K562 (cell line): ENCODE data around the gene TNFSF4. TPM values are rescaled to one million over a fixed set of nuclear protein-coding genes. Genes with fewer than 3 reads are reported as not detected.

Experiments
- BRF2 ChIP-seq: IDR thresholded peaks from 3 replicates; pipeline ENCODE4 v1.6.1; 2011; ENCODE audit warnings: borderline replicate concordance, mild to moderate bottlenecking; ENCODE audit not compliant: insufficient read length, insufficient read depth
- CREB1 ChIP-seq, 2 experiments: sonication (generic) in 1 of 2; formaldehyde crosslinking in 1 of 2; IDR thresholded peaks; 2 replicates each; pipeline versions ENCODE4 v1.6.1 to v1.8.0; 2012 to 2022; ENCODE audit warnings: inconsistent platforms in 1 of 2, mild to moderate bottlenecking in 1 of 2, missing genetic modification reagents in 1 of 2, moderate library complexity in 1 of 2
- ETV6 ChIP-seq, 3 experiments: fragments of 150-350 bp in 1 of 3; sonication (generic) in 1 of 3; formaldehyde crosslinking in 1 of 3; IDR thresholded peaks; 2 replicates each; pipeline versions ENCODE4 v1.6.1 to v1.8.0; 2014 to 2022; ENCODE audit warnings: borderline replicate concordance in 2 of 3, low read depth in 2 of 3, antibody characterized with exemption in 1 of 3, low read length in 1 of 3, mild to moderate bottlenecking in 1 of 3, missing genetic modification reagents in 1 of 3
- JUNB ChIP-seq: fragments of 450-650 bp; formaldehyde crosslinking; conservative IDR thresholded peaks from 2 replicates; pipeline ENCODE4 v1.4.0; 2020; ENCODE audit warnings: mild to moderate bottlenecking
- KLF10 ChIP-seq: fragments of 250-450 bp; sonication (Bioruptor Pico); IDR thresholded peaks from 2 replicates; pipeline ENCODE4 v1.6.1; 2021; ENCODE audit warnings: matching md5 sums
- PHB ChIP-seq: fragments of 250-450 bp; sonication (Bioruptor Pico); IDR thresholded peaks from 2 replicates; pipeline ENCODE4 v1.5.0; 2021
- SMARCE1 ChIP-seq: fragments of 450-650 bp; IDR thresholded peaks from 2 replicates; pipeline ENCODE4 v1.7.1; 2016; ENCODE audit warnings: mild to moderate bottlenecking
- TAF1 ChIP-seq: IDR thresholded peaks from 2 replicates; pipeline ENCODE4 v1.6.1; 2011; ENCODE audit warnings: mild to moderate bottlenecking, low read length, moderate library complexity; ENCODE audit not compliant: insufficient read depth, control insufficient read depth, severe bottlenecking; ENCODE audit errors: extremely low read depth
- TCF7 ChIP-seq: sonication (generic); IDR thresholded peaks from 2 replicates; pipeline ENCODE4 v1.6.1; 2016; ENCODE audit warnings: antibody characterized with exemption, borderline replicate concordance
- TRIM28 ChIP-seq: fragments of 450-650 bp; IDR thresholded peaks from 2 replicates; pipeline ENCODE4 v1.6.1; 2017
- ZNF134 ChIP-seq: fragments of 250-450 bp; sonication (Bioruptor Pico); conservative IDR thresholded peaks from 2 replicates; pipeline ENCODE4 v1.4.0; 2020
- ZNF655 ChIP-seq: fragments of 250-450 bp; sonication (Bioruptor Pico); IDR thresholded peaks from 2 replicates; pipeline ENCODE4 v1.5.0; 2021
- ZNF830 ChIP-seq: fragments of 250-450 bp; sonication (Bioruptor Pico); IDR thresholded peaks from 2 replicates; pipeline ENCODE4 v1.5.0; 2021; ENCODE audit warnings: mild to moderate bottlenecking
- polyA plus RNA-seq, 8 experiments: library from polyadenylated mRNA; depleted of rRNA in 4 of 8; stranded (reverse) in 5 of 8; unstranded in 3 of 8; fragments of >200 nt; fragmentation: Nextera tagmentation in 2 of 8; fragmentation: Illumina TruSeq in 1 of 8; extraction: Ambion mirVana in 2 of 8; extraction: Trizol in 1 of 8; gene quantifications; 2 replicates each; pipeline versions ENCODE4 v1.2.1 to v1.2.3, GENCODE V29; 2011 to 2014; ENCODE audit warnings: inconsistent platforms in 1 of 8, missing spikeins in 1 of 8
- total RNA-seq, 7 experiments: library from RNA; depleted of rRNA in 6 of 7; stranded (reverse); fragments of >200 nt in 6 of 7; fragmentation: Illumina TruSeq in 2 of 7; extraction: Trizol in 2 of 7; gene quantifications; 2 replicates each; pipeline versions ENCODE4 v1.2.1 to v1.2.3, GENCODE V29; 2011 to 2021; ENCODE audit warnings: low replicate concordance in 1 of 7
- TF ChIP-seq, protein P1 (sequence below): sonication (generic); formaldehyde crosslinking; IDR thresholded peaks from 2 replicates; pipeline ENCODE4 v1.8.1; 2023; ENCODE audit warnings: missing genetic modification reagents, mild to moderate bottlenecking, borderline replicate concordance

Gene TNFSF4
- total and polyA plus RNA-seq, 9 of the 15 experiments (the other 6 are each of a cell fraction or from before 2014, with no cell fraction given): 0.08 to 0.23 (median 0.15) TPM; not detected in 1

DNA sequence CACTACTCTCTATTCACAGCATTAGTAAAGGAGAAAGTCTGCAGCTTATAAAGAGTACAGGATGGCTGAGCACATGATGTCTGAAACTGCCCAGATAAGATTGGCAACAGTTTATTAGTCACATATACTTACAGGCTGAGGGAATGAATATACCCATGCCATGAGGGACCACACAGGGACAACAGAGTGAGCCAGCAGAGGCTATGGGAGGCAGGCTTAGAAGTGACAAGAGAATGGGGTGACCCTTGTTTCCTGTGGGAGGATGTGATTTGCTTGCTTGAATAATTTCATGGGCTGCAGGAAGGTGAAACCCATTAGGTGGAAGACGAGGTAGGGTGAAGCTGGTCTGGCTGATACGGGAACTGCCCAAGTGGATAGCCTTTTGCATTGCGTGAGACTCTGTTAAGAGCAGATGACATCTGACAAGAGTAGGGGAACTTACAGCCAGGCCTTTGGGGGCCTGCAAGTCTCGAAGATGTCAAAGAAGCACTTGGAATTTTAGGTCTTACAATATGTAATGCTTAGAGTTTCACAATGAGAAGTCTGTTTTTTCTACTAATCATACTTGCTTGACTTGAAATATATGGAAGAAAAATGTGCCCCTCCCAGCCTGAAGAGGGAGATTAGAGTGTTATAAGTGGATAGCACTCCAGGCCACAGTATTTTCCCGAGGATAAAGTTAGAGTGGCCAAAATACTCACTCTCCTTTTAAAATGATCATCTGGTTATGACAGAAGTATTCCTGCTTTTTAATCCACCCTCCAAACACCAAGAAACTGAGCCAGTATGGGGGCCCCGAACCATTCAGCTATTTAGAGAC, 34.6 kb upstream of the TNFSF4 start (continued):
- TF ChIP-seq, protein P1, sequence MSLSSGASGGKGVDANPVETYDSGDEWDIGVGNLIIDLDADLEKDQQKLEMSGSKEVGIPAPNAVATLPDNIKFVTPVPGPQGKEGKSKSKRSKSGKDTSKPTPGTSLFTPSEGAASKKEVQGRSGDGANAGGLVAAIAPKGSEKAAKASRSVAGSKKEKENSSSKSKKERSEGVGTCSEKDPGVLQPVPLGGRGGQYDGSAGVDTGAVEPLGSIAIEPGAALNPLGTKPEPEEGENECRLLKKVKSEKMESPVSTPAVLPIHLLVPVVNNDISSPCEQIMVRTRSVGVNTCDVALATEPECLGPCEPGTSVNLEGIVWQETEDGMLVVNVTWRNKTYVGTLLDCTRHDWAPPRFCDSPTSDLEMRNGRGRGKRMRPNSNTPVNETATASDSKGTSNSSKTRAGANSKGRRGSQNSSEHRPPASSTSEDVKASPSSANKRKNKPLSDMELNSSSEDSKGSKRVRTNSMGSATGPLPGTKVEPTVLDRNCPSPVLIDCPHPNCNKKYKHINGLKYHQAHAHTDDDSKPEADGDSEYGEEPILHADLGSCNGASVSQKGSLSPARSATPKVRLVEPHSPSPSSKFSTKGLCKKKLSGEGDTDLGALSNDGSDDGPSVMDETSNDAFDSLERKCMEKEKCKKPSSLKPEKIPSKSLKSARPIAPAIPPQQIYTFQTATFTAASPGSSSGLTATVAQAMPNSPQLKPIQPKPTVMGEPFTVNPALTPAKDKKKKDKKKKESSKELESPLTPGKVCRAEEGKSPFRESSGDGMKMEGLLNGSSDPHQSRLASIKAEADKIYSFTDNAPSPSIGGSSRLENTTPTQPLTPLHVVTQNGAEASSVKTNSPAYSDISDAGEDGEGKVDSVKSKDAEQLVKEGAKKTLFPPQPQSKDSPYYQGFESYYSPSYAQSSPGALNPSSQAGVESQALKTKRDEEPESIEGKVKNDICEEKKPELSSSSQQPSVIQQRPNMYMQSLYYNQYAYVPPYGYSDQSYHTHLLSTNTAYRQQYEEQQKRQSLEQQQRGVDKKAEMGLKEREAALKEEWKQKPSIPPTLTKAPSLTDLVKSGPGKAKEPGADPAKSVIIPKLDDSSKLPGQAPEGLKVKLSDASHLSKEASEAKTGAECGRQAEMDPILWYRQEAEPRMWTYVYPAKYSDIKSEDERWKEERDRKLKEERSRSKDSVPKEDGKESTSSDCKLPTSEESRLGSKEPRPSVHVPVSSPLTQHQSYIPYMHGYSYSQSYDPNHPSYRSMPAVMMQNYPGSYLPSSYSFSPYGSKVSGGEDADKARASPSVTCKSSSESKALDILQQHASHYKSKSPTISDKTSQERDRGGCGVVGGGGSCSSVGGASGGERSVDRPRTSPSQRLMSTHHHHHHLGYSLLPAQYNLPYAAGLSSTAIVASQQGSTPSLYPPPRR (CRISPR knock-in tag): no peak
- TF ChIP-seq ZNF655 (CRISPR knock-in tag) (no peak), ETV6 (IDR thresholded peaks at IDR 0.05; ENCODE audit: borderline replicate concordance in 1 of 2, low read depth in 2 of 2, low read length in 1 of 2) (no peak), ETV6 (CRISPR knock-in tag; IDR thresholded peaks at IDR 0.05; ENCODE audit: borderline replicate concordance) (no peak), PHB (CRISPR knock-in tag) (no peak), KLF10 (CRISPR knock-in tag) (no peak), BRF2 (no peak), ZNF830 (no peak), ZNF134 (no peak), TRIM28 (no peak), SMARCE1 (no peak), TCF7 (no peak), JUNB (CRISPR knock-in tag) (no peak), CREB1 (IDR thresholded peaks at IDR 0.05) (no peak), CREB1 (CRISPR knock-in tag; IDR thresholded peaks at IDR 0.05) (no peak), TAF1 (no peak)
